Measurements from ENCODE around the gene ROCK1. TPM values are rescaled to one million over a fixed set of nuclear protein-coding genes. Genes with fewer than 3 reads are reported as not detected.

The ROCK1 gene
- total RNA-seq, 2 experiments from 2014 or later: 45.6 to 49.4 TPM

GRCh38 chr18:21134895-21135294 is 23.3 kb upstream of the ROCK1 start:
- no peak overlapping the region for H3K4me3 Mint-ChIP-seq
- TF ChIP-seq CTCF (IDR thresholded peaks at IDR 0.05): peak; percentile 35
- no peaks in the 10 kb centered on the region for H3K36me3 Mint-ChIP-seq (ENCODE audit: low read depth)
- CTCF ChIA-PET: interaction anchor here (1.1 kb wide), 1 partner anchor 131 kb away, joined by 3 read pairs; no protein-coding TSS in a partner anchor
- intact Hi-C loops (cut with micrococcal nuclease): no loop called here
- no peaks in the 10 kb centered on the region for H3K9me3 Mint-ChIP-seq
- H3K4me1 Mint-ChIP-seq (ENCODE audit: low read depth): no peaks in the 10 kb centered on the region
- H3K27me3 Mint-ChIP-seq: no peaks in the 10 kb centered on the region
- ATAC-seq (peak; percentile 56), DNase-seq (peak; percentile 30)
- POLR2A ChIA-PET: no interaction called here
- no peak overlapping the region for H3K27ac Mint-ChIP-seq

GRCh38 chr18:21132398-21132918 is 20.8 kb upstream of the ROCK1 start:
- no peak overlapping the region for H3K4me3 Mint-ChIP-seq
- H3K4me1 Mint-ChIP-seq (ENCODE audit: low read depth): no peaks in the 10 kb centered on the region
- DNase-seq (no peak), ATAC-seq (no peak)
- H3K27me3 Mint-ChIP-seq: no peaks in the 10 kb centered on the region
- intact Hi-C loops (cut with micrococcal nuclease): no loop called here
- POLR2A ChIA-PET: no interaction called here
- no peaks in the 10 kb centered on the region for H3K36me3 Mint-ChIP-seq (ENCODE audit: low read depth)
- CTCF ChIA-PET: interaction anchor here (0.8 kb wide), 1 partner anchor 9 kb away, joined by 3 read pairs; no protein-coding TSS in a partner anchor
- H3K9me3 Mint-ChIP-seq: no peaks in the 10 kb centered on the region
- H3K27ac Mint-ChIP-seq: no peak overlapping the region
- TF ChIP-seq CTCF (IDR thresholded peaks at IDR 0.05): no peak

- CTCF ChIA-PET: interaction anchor here (0.8 kb wide), 1 partner anchor 9 kb away, joined by 3 read pairs; no protein-coding TSS in a partner anchor
- no peak for DNase-seq
- H3K36me3 Mint-ChIP-seq (ENCODE audit: low read depth): no peaks in the 10 kb centered on the region
- intact Hi-C loops (cut with micrococcal nuclease): no loop called here
- TF ChIP-seq CTCF (IDR thresholded peaks at IDR 0.05): no peak
- POLR2A ChIA-PET: no interaction called here
- H3K4me3 Mint-ChIP-seq: no peak overlapping the region
- ATAC-seq: no peak
- H3K27me3 Mint-ChIP-seq: no peaks in the 10 kb centered on the region
- no peak overlapping the region for H3K27ac Mint-ChIP-seq
- H3K9me3 Mint-ChIP-seq: no peaks in the 10 kb centered on the region
- no peaks in the 10 kb centered on the region for H3K4me1 Mint-ChIP-seq (ENCODE audit: low read depth)
Measured at GRCh38 chr18:21131698-21132227, 20.1 kb upstream of the ROCK1 start.

GRCh38 chr18:21129566-21130216 is 18.1 kb upstream of the ROCK1 start:
- no peak for ATAC-seq

More at GRCh38 chr18:21129566-21130216, 18.1 kb upstream of the ROCK1 start:
- CTCF ChIA-PET: interaction anchor here (0.7 kb wide), 1 partner anchor 18 kb away, joined by 3 read pairs; the partner anchor contains the start of gene ROCK1
- DNase-seq: no peak
- Mint-ChIP-seq H3K36me3 (ENCODE audit: low read depth) (no peaks in the 10 kb centered on the region), H3K27ac (no peak overlapping the region), H3K4me1 (ENCODE audit: low read depth) (no peaks in the 10 kb centered on the region), H3K27me3 (no peaks in the 10 kb centered on the region), H3K4me3 (no peak overlapping the region), H3K9me3 (no peaks in the 10 kb centered on the region)
- POLR2A ChIA-PET: no interaction called here
- intact Hi-C loops (cut with micrococcal nuclease): no loop called here
- no peak for TF ChIP-seq CTCF (IDR thresholded peaks at IDR 0.05)

Data from activated CD8-positive, alpha-beta T cell treated with anti-CD3 and anti-CD28 coated beads for 36 hours (primary cell).